ENCODE data around the gene GRIK4. TPM values are rescaled to one million over a fixed set of nuclear protein-coding genes. Genes with fewer than 3 reads are reported as not detected.

GRIK4 gene
- total and polyA plus RNA-seq, 4 donors: 0.05 to 0.25 (median 0.06) TPM; not detected in 1

DNA sequence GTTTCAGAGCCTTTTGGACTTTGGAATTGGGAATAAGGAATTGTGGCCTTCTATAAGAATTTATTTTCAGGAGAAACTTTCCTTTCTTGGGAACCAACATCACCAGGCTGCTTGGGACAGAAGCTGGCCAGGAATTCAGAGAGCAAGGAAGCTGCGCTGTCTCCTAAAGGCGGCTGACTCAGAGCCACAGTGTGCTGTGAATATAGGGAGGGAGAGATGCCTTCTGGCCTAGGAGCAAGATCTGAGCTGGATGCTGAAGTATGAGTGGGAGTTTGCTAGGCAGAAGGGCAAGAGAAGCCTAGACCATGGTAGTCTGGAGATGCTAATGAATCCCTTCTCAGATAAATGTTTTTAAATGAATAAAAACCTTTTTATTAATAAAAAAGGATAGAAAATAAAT lies 298.7 kb downstream of the GRIK4 start:
- no peak overlapping the region for H3K27ac ChIP-seq (ENCODE audit: low read depth in 1 of 2, low read length in 2 of 2)

DNA sequence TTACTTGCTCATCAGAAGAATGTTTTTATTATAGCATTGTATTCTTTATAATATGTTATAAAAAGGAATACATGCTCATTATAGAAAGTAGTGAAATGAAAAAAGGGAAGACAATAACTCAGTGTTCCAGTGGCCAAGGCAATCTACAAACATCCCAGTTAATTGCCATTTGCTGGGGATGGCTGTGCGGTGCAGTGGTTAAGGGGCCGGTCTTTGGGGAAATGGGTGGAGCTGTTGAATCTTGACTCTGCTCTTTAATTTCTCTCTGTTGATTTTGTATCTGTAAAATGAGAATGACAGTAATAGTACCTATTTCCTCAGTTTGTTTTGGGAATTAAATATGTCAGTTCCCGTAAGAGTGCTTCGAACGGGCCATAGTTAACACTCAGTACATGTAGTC lies 299.7 kb downstream of the GRIK4 start:
- Histone ChIP-seq H3K4me1 (ENCODE audit: control insufficient read depth in 4 of 4, insufficient read depth in 4 of 4, low read length in 3 of 4) (peaks cover 4 to 12% (median 9%) of the 10 kb centered on the region in 4 donors), H3K9ac (ENCODE audit: low read depth in 1 of 2, low read length in 2 of 2) (no peak overlapping the region), H3K36me3 (ENCODE audit: control insufficient read depth in 4 of 4, insufficient read depth in 3 of 4, low read depth in 1 of 4, low read length in 3 of 4) (no peaks in the 10 kb centered on the region), H3K27ac (ENCODE audit: low read depth in 1 of 2, low read length in 2 of 2) (no peak overlapping the region), H3K4me3 (ENCODE audit: low read depth in 1 of 3, low read length in 3 of 3) (no peak overlapping the region), H3K9me3 (ENCODE audit: control insufficient read depth in 4 of 4, low read length in 3 of 4) (no peaks in the 10 kb centered on the region), H3K27me3 (ENCODE audit: control insufficient read depth in 4 of 4, insufficient read depth in 4 of 4, low read length in 3 of 4) (no peaks in the 10 kb centered on the region)
- WGBS: 90% methylated on average over 5 of the region's 5 CpGs
- no peak for DNase-seq (ENCODE audit: low spot score)
- TF ChIP-seq, protein P1, sequence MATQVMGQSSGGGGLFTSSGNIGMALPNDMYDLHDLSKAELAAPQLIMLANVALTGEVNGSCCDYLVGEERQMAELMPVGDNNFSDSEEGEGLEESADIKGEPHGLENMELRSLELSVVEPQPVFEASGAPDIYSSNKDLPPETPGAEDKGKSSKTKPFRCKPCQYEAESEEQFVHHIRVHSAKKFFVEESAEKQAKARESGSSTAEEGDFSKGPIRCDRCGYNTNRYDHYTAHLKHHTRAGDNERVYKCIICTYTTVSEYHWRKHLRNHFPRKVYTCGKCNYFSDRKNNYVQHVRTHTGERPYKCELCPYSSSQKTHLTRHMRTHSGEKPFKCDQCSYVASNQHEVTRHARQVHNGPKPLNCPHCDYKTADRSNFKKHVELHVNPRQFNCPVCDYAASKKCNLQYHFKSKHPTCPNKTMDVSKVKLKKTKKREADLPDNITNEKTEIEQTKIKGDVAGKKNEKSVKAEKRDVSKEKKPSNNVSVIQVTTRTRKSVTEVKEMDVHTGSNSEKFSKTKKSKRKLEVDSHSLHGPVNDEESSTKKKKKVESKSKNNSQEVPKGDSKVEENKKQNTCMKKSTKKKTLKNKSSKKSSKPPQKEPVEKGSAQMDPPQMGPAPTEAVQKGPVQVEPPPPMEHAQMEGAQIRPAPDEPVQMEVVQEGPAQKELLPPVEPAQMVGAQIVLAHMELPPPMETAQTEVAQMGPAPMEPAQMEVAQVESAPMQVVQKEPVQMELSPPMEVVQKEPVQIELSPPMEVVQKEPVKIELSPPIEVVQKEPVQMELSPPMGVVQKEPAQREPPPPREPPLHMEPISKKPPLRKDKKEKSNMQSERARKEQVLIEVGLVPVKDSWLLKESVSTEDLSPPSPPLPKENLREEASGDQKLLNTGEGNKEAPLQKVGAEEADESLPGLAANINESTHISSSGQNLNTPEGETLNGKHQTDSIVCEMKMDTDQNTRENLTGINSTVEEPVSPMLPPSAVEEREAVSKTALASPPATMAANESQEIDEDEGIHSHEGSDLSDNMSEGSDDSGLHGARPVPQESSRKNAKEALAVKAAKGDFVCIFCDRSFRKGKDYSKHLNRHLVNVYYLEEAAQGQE (IDR thresholded peaks at IDR 0.05): no peak
- TF ChIP-seq NR2F2 (IDR thresholded peaks at IDR 0.05) (no peak), EGR1 (IDR thresholded peaks at IDR 0.05; ENCODE audit: low read depth in 2 of 2) (no peak), GABPA (IDR thresholded peaks at IDR 0.05 in 1 of 2, conservative IDR thresholded peaks at IDR 0.05 in 1 of 2) (no peak), RAD21 (IDR thresholded peaks at IDR 0.05) (no peak), FOXA2 (IDR thresholded peaks at IDR 0.05) (no peak), HNF4G (IDR thresholded peaks at IDR 0.05) (no peak), FOXA1 (IDR thresholded peaks at IDR 0.05) (no peak), YY1 (IDR thresholded peaks at IDR 0.05) (no peak), SP1 (IDR thresholded peaks at IDR 0.05) (no peak)
- TF ChIP-seq, protein P2, sequence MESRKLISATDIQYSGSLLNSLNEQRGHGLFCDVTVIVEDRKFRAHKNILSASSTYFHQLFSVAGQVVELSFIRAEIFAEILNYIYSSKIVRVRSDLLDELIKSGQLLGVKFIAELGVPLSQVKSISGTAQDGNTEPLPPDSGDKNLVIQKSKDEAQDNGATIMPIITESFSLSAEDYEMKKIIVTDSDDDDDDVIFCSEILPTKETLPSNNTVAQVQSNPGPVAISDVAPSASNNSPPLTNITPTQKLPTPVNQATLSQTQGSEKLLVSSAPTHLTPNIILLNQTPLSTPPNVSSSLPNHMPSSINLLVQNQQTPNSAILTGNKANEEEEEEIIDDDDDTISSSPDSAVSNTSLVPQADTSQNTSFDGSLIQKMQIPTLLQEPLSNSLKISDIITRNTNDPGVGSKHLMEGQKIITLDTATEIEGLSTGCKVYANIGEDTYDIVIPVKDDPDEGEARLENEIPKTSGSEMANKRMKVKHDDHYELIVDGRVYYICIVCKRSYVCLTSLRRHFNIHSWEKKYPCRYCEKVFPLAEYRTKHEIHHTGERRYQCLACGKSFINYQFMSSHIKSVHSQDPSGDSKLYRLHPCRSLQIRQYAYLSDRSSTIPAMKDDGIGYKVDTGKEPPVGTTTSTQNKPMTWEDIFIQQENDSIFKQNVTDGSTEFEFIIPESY (IDR thresholded peaks at IDR 0.05): no peak
- TF ChIP-seq, protein P3, sequence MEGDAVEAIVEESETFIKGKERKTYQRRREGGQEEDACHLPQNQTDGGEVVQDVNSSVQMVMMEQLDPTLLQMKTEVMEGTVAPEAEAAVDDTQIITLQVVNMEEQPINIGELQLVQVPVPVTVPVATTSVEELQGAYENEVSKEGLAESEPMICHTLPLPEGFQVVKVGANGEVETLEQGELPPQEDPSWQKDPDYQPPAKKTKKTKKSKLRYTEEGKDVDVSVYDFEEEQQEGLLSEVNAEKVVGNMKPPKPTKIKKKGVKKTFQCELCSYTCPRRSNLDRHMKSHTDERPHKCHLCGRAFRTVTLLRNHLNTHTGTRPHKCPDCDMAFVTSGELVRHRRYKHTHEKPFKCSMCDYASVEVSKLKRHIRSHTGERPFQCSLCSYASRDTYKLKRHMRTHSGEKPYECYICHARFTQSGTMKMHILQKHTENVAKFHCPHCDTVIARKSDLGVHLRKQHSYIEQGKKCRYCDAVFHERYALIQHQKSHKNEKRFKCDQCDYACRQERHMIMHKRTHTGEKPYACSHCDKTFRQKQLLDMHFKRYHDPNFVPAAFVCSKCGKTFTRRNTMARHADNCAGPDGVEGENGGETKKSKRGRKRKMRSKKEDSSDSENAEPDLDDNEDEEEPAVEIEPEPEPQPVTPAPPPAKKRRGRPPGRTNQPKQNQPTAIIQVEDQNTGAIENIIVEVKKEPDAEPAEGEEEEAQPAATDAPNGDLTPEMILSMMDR (IDR thresholded peaks at IDR 0.05; ENCODE audit: low read depth, low read length, missing input control): no peak

More for the DNA sequence above, 298.7 kb downstream of the GRIK4 start:
- Histone ChIP-seq H3K4me1 (ENCODE audit: control insufficient read depth in 4 of 4, insufficient read depth in 4 of 4, low read length in 3 of 4) (peaks cover 4 to 12% (median 9%) of the 10 kb centered on the region in 4 donors), H3K27me3 (ENCODE audit: control insufficient read depth in 4 of 4, insufficient read depth in 4 of 4, low read length in 3 of 4) (no peaks in the 10 kb centered on the region), H3K36me3 (ENCODE audit: control insufficient read depth in 4 of 4, insufficient read depth in 3 of 4, low read depth in 1 of 4, low read length in 3 of 4) (no peaks in the 10 kb centered on the region), H3K4me3 (ENCODE audit: low read depth in 1 of 3, low read length in 3 of 3) (no peak overlapping the region), H3K9ac (ENCODE audit: low read depth in 1 of 2, low read length in 2 of 2) (no peak overlapping the region), H3K9me3 (ENCODE audit: control insufficient read depth in 4 of 4, low read length in 3 of 4) (no peaks in the 10 kb centered on the region)
- TF ChIP-seq TAF1 (conservative IDR thresholded peaks at IDR 0.05) (no peak), FOXA1 (IDR thresholded peaks at IDR 0.05) (no peak), HNF4A (conservative IDR thresholded peaks at IDR 0.05) (no peak), HNF4G (IDR thresholded peaks at IDR 0.05) (no peak), RAD21 (IDR thresholded peaks at IDR 0.05) (no peak), YY1 (IDR thresholded peaks at IDR 0.05) (no peak), NR2F2 (IDR thresholded peaks at IDR 0.05) (no peak), GABPA (IDR thresholded peaks at IDR 0.05 in 1 of 2, conservative IDR thresholded peaks at IDR 0.05 in 1 of 2) (no peak), SP1 (IDR thresholded peaks at IDR 0.05) (no peak)
- TF ChIP-seq, protein P4, sequence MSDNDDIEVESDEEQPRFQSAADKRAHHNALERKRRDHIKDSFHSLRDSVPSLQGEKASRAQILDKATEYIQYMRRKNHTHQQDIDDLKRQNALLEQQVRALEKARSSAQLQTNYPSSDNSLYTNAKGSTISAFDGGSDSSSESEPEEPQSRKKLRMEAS (IDR thresholded peaks at IDR 0.05): no peak
- TF ChIP-seq, protein P2 (IDR thresholded peaks at IDR 0.05): no peak
- TF ChIP-seq, protein P3 (IDR thresholded peaks at IDR 0.05; ENCODE audit: low read depth, low read length, missing input control): no peak
- DNase-seq (ENCODE audit: low spot score): no peak
- 95% methylated on average over 2 of the region's 2 CpGs for WGBS

Data from liver (tissue), 9 donors.